Esophagus mucosa (tissue), 1 donor: ENCODE results near the gene CAPZA1. TPM values are rescaled to one million over a fixed set of nuclear protein-coding genes. Genes with fewer than 3 reads are reported as not detected.
"Not testable (repeated sequence)": the region's sequence is repeated elsewhere in the genome, so short reads cannot be mapped to it uniquely, and the experiment has no call there.

ENCODE experiments used
- ATAC-seq: fragments of 200-7000 bp; cut with Tn5 transposase; one replicate; pipeline ENCODE4 v1.9.1; 2020
- total RNA-seq: library from RNA; stranded (reverse); gene quantifications from one replicate; pipeline ENCODE4 v1.2.4, GENCODE V29; 2023
- donor health status: DM: yes; HTN: yes; CAD: no.

CAPZA1 gene
- total RNA-seq, 1 donor from 2014 or later: 142 TPM

DNA sequence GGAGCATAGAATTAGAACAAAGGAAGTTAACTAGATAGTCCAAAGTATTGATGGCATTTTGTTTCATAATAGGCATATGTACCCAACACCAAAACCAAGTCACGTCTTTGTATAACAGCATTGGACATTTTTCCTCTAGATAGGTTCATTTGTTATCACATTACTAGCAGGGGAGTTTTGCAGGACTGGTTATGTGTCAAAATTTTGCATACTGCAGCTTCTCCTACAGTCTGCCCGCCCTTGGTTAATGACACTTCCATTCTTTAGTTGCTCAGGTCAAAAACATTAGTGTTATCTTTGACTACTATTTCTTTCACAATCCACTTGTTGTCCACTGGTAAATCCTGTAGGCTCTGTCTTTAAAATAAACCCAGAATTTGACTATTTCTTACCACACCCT lies 8.9 kb downstream of the CAPZA1 start:
- ATAC-seq: no peak

DNA sequence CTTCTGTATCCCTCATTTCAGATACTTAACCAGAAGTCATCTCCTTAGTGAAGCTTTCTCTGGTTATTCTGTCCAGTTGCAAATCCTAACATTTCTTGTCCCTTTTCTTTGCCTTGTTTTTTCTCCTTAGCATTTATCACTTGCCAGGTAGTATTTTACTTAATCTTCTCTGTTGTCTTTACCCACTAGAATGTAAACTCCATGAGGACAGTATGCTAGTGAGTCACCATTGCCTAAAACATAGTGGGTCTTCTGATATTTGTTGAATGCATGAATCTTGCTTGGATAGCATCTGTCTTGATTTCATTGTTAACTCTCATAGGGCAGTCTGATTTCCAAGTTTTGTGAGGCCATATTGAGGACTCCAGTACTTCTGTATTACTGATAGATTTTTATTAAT lies 9.6 kb downstream of the CAPZA1 start:
- no peak for ATAC-seq

DNA sequence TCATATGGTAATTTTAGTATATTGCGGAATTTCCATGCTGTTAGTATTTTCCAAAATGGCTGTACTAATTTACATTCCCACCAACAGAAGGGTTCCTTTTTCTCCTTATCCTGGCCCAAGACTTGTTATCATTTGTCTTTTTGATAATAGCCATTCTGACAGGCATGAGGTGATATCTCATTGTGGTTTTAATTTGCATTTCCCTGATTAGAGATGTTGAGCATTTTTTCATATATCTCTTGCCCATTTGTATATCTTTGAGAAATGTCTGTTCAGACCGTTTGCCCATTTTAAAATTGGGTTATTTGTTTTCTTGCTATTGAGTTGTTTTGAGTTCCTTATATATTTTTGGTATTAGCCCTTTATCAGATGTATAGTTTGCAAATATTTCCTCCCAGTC lies 14.0 kb downstream of the CAPZA1 start:
- no peak for ATAC-seq

DNA sequence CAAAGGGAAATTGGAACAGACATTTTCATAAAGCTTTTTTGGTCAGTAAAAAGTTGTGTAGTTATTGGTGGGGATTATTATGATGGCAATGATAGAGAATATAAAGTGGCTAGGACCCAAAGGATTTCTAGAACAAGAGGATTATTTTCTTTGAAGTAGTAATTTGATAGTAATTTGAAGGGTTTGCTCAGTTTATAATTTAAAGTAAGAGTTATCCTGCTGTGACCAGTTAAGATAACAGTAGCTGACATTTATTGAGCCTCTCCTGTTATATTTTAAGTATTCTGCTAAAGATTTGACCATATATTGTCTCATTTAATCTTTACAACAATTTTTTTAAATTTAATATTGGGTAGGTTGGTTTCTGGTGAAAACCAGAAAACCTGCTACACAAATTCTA lies 14.7 kb downstream of the CAPZA1 start:
- no peak for ATAC-seq

DNA sequence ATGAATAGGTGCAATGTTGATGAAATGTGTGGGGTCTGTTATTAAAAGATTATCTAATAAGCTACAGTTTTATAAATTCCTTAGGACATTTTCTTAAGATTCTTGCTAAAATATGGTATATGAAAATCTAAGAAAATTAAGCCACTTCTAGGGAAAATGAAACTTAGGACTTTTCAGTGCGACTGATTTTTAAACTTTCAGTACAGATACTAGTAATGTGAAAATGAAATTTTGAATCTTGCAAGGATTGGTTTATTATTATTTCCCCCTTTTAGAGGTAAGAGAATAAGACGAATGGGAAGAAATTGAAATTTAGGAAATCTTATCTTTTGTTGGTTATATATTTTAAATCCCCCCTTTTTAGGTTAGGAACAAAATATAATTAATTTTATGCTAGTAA lies 16.4 kb downstream of the CAPZA1 start:
- no peak for ATAC-seq

DNA sequence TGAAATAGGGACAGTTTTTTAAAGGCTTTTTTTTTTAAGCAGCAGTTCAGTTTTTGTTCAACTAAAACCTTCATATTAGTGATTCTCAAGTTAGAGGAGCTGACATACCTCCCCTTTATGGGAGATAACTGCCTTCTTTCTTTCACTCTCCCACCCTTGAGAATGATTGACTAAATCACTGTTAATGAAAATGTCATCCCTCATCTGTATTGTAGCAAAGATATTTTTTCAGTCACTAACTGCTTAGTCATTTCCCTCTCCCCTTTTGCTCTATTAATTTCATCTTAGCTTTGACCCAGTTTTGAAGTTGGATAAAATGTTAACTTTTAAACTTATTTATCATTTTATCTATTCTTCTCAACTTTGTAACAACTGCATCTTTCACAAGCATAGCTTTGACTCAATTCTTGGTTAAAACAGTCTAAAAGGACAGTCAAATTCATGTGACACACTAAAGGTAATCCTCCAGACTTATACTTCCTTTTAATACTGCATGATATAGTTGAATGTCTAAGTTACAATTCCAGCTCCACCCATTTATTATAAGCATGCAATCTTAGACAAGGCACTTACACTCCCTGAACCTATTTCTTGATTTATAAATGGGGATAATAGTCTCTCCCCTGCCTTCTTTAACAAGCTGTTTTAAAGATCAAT lies 17.1 kb downstream of the CAPZA1 start:
- peak; percentile 67 for ATAC-seq

DNA sequence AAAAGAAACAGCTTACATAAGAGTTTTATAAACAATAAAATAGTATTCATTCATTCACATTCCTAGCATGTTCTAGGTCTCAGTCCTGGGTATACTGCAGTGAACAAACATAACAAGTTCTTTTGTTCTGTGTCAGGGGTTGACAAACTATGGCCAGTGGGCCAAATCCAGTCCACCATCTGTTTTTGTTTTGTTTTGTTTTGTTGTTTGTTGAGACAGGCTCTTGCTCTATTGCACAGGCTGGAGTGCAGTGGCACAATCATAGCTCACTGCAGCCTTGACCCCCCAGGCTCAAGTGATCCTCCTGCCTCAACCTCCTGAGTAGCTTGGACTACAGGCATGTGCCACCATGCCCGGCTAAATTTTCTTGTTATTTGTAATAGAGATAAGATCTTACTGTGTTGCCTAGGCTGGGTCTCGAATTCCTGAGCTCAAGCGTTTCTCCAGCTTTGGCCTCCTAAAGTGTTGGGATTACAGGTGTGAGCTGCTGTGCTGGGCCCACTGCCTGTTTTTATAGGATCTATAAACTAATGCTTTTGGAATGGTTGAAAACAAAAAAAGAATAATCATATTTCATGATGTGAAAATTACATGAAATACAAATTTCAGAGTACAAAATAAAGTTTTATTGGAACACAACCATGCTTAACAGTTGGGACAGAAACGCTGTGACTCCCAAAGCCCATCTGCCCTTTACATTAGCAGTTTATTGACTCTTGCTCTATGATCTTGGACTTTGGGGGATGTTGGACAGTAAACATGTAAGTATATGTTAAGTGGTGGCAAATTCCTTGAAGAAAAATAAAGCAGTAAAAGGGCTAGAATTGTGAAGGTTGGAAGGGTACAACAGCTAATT lies 17.9 kb downstream of the CAPZA1 start:
- peak; percentile 37 for ATAC-seq

DNA sequence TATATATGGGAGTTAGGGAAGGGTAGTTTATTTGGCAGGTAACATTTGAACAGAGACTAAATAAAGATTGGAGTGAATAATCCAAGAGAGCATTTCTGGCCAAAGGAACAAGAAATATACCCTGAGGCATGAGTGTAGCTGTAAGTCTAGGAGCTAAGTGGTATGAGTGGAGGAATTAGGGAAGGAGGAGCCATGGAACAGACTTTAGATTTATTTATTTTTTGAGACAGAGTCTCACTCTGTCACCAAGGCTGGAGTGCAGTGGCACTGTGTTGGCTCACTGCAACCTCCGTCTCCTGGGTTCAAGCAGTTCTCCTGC lies 18.4 kb downstream of the CAPZA1 start:
- peak; percentile 28 for ATAC-seq

DNA sequence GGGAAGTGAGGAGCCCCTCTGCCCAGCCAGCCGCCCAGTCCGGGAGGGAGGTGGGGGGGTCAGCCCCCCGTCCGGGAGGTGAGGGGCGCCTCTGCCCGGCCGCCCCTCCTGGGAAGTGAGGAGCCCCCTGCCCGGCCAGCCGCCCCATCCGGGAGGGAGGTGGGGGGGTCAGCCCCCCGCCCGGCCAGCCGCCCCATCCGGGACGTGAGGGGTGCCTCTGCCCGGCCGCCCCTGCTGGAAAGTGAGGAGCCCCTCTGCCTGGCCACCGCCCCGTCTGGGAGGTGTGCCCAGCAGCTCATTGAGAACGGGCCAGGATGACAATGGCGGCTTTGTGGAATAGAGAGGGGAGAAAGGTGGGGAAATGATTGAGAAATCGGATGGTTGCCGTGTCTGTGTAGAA lies 20.8 kb downstream of the CAPZA1 start:
- not testable (repeated sequence) for ATAC-seq

DNA sequence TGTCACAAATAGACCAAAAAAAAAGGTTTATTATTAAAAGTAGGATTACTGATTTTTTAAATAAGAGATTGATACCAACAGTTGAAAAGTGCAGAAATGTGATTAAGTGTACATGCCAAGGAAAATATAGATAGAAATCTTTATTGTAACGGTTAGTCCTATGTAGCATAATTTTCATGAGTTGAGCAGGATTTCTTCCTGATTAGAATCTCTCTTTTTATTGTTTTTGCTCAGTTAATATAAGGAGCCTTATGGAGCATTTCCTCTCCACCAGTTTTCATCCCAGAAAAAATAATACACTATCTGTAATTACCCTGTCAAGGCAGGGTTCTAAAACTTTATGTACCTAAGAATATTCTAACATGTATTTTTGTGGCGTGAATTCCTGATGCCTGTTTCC lies 23.4 kb downstream of the CAPZA1 start:
- no peak for ATAC-seq

DNA sequence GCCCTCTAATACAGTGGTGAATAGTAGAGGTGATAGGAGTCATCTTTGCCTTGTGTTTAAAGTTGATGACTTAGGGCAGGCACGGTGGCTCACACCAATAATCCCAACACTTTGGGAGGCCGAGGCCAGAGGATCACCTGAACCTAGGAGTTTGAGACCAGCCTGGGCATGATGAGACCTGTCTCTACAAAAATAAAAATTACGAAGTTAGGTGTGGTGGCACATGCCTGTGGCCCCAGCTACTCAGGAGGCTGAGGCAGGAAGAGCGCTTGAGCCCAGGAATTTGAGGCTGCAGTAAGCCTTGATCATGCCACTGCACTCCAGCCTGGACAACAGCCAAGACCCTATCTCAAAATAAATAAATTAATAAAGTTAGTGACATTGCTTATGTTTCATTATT lies 26.6 kb downstream of the CAPZA1 start:
- ATAC-seq: peak; percentile 23

DNA sequence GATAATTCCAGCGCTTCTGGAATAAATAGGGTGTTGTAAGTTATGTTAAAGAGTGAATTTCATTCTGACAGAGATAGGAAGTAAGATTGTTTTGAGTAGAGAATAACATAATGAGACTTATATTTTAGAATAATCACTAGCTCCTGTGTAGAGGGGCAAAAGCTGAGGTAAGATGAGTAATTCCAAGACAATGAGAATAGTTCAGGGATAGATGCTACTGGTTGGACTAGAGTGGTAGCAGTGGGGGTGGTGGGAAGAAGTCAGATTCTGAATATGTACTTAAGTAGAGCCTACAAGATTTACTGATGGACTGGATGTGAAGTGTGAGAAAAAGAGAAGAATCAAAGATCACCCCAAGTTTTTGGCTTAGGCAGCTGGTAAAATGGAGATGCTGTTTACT lies 31.6 kb downstream of the CAPZA1 start:
- ATAC-seq: no peak

DNA sequence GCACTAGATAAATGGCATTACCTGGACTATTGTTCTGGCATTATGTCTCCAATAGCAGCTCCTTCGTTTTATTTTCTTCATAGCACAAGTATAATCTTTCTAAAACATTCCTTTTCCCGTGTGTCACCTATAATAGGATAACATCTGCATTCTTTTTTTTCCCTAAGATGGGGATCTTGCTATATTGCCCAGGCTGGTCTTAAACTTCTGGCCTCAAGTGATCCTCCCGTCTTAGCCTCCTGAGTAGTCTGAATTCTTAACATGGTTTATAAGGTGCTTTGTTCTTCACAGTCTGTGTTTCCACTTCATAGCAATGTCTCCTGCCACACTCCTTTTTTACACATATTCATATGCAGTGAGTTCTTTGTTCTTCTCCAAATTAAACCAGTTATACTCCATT lies 46.2 kb downstream of the CAPZA1 start:
- no peak for ATAC-seq

DNA sequence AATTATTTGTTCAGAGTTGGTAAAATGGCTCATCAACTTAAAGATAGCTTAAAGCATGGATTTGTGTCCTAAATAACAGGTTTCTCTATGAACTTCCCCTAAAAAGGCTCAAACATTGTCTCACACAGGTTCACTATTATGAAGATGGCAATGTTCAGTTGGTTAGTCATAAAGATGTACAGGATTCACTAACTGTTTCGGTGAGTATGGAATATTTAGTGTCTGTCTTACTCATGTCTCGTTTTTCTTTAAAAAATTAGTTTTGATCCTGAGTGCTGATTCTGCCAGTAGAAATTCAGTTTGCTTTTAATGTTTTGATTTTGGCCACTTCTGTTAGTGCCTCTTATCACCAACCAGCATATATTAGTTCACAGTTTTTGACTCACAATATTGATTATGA lies 47.3 kb downstream of the CAPZA1 start:
- ATAC-seq: no peak

DNA sequence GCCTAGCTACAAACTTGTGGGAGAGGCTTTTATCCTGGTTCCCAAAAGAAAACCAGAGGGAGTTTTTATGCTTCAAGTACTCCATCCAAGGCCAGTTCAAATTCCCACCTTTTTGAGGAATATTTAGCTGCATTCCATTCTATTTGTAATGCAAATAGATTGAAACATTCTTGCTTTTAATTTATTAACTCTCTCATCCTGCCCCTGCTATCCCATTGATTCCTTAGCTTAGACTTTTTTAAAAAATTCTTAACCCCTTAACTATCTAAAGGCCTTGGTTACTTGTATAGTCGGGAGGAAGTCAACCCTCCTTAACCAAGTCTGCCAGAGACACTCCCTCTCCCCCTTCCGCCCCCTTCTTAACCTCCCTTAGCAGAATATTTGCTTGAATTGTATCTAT lies 52.4 kb downstream of the CAPZA1 start:
- ATAC-seq: no peak

DNA sequence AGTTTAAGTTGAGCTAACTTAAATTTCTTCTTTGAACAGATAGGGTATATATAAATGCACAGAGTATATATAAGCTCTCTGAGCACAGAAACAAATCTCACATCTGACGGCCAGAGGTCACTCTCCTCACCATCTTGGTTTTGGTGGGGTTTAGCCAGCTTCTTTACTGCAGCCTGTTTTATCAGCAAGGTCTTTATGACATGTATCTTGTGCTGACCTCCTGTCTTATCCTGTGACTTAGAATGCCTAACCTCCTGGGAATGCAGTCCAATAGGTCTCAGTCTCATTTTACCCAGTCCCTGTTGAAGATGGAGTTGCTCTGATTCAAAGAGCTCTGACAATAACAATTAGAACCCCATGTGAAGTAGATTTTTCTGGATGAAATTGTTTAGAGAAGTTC lies 53.2 kb downstream of the CAPZA1 start:
- ATAC-seq: no peak

DNA sequence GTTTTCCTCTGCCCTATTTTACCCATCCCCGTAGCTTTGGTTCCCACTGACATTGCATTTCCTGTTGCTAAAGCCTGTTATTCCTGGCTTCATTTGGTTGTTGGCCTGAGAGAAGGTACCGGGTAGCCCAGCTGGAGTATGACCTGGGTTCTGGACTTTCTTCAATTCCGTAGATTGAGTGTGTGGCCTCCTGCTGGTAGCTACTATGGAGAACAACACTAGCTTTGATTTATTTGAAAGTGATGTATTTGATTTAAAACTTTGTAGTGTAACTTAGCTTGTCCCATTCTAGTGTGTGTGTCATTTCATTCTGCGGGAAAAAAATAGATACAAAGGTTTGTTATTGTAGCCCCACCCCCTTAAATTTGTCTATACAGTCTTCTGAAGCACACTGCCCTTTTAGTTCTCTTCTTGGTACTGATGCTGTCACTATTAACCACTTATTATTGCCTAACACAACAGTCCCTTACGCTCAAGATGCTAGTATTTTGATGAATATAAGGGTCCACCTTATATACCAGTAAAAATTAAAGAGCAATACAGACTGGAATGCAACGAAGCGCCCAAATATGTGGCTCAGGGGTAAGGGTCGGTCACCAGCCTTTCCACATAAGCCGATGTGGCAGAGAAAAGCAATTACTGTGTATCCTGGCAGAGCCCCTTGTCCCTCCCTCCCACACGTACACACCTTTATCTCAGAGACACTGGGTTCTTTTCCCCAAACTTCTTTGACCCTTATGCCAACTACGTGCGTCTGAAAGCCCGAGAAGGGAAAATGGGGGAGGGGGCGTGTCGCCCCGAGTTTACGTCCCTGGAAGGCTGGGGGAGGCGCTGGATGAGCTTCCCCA lies 54.2 kb downstream of the CAPZA1 start:
- ATAC-seq: peak; percentile 36

DNA sequence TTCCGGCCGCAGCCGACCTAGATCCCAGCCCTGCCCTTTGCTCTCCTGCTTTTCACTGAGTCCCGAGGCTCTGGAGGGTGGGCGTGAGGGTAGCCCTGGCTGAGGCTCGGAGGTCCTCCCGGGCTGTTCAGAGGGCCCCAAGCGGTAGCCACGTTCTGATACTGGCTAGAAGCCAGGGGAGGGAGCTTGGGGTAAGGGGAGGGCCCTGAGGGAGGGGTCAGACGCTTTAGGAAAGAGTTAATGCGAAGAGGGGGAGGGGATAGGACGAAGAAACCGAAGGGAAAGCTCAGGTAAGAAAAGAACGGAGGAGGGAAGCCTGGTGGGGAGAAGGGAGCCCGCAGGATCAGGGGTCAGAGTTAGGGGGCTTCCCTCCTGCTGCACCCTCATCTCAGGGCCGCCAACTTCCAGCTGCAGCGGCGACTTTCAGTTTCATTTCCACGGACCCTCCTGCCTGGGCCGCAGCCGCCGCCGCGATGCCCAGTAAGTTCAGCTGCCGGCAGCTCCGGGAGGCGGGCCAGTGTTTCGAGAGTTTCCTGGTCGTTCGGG lies 54.9 kb downstream of the CAPZA1 start, which contains the start of gene MOV10:
MOV10 (plus strand) TSS at position 220 of the 546 bp plus-strand sequence; CDS start at position 474, 254 bp downstream.
- ATAC-seq: peak; percentile 68

DNA sequence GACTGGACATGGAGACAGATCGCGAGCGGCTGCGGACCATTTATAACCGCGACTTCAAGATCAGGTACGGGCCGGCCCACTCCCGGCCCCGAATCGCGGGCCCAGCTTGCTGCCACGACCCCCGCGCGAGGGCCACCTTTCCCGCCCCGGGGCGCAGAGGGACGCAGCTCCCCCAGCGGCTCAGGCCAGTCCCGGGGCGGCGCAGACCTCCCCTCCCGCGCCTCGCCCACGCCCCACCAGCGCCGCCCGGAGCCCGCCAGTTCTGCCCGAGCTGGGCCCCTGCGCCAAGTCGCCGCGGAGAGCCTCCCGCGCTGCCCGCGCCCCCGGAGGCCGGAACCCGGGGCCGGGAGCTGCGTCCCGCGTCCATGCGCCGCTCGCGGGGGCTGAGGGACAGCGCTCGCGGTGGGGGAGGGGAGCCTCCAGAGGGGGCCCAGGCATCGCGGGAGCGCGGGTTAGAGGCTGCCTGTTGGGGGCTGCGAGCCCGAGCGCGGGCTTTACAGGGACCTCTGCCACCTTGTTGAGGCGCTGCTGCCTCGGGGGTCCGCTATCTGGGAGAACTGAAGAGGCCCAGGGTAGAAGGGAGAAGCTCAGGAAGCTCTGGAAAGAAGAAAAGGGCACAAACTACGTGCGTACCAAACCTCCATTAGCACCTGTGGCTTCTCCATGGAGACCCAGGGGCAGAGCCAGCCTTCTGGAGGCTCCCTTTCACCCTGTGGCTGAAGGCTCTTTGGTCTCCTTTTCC lies 55.5 kb downstream of the CAPZA1 start:
- peak; percentile 59 for ATAC-seq

DNA sequence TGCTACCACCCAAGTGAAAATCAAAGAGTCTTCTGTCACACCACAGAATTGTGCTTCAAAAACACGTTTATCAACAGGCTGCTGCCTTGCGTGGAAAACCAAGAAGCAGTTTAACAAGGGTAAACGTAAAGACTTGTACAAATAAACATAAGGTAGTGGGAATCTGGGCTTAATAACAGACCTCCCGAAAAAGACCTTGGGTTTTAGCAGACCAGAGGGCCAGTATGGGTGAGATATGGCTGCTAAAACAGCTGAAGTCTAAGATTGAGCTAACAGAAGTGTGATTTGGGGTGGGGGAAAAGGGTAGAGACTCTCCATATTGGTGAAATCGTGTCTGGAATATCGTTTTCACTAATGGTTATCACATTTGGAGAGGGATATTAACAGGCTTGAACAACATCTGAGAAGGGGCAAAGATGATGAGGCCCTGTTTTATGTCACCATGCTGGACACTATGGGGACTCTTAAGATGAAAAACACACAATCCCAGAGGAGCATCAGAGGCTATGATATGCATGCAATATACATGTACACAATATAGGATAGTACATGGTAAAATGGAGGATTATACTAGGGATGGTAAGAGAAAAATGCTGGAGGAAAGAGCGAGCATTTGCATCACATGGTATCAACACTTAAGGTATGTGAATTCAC lies 56.2 kb downstream of the CAPZA1 start:
- ATAC-seq: no peak

DNA sequence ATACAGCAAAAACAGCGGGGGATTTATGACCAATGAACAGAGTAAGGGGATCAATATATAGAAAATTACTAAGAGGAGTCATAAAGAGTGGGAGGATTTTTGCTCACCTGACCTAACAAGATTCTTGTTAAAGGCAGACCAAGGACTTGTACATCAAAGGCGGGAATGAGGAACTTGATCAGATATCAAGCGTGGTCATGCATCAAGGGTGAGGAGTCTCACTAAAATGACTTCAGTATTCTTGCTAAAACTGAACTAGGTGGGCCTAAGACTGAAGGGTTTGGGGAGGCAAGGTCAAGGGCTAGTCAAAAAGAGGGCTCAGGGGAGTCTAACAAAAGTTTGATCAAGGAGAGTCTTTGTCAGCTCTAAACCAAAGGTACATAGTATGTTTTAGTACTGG lies 56.9 kb downstream of the CAPZA1 start:
- no peak for ATAC-seq

DNA sequence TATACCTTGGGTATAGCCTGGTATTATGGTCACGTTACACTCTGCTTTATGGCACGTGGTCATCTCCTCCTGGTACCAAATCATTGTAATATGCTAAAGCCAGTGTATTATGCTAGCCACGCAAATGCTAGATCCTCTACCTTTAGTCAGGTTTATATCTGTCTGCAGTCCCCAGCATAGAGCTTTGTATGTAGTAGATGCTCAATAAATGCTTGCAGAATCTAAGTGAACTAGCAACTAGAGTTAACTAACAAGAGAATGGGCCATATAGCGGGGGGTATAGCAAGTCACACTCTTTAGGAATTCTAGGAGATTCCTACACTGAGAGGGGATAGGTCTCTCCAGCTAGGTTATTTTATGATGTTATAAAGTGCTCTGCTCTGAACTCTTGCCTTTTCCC lies 57.9 kb downstream of the CAPZA1 start:
- ATAC-seq: no peak
